Dendritic cell treated with granulocyte-macrophage colony-stimulating factor and Interleukin-4, amounts not matched to agents 40 ng/mL and 50 ng/mL, for 4 days (primary cell): ENCODE measurements around the gene ASTN2.

Source experiments
- H3K27ac Mint-ChIP-seq: one replicate; pipeline ENCODE4 v1.8.0; 2022; ENCODE audit warnings: mild to moderate bottlenecking, mixed read lengths
- H3K27me3 Mint-ChIP-seq: one replicate; pipeline ENCODE4 v1.8.0; 2022; ENCODE audit warnings: mild to moderate bottlenecking, mixed read lengths
- H3K36me3 Mint-ChIP-seq: one replicate; pipeline ENCODE4 v1.8.0; 2022; ENCODE audit warnings: low read depth, mixed read lengths
- H3K4me1 Mint-ChIP-seq: one replicate; pipeline ENCODE4 v1.8.0; 2022; ENCODE audit warnings: low read depth, mixed read lengths
- H3K4me3 Mint-ChIP-seq: one replicate; pipeline ENCODE4 v1.8.0; 2022; ENCODE audit warnings: mild to moderate bottlenecking, moderate library complexity, mixed read lengths
- H3K9me3 Mint-ChIP-seq: one replicate; pipeline ENCODE4 v1.8.0; 2022; ENCODE audit warnings: mixed read lengths
- intact Hi-C: fragments of 100-400 bp; cut with micrococcal nuclease; formaldehyde crosslinking; loops from one replicate; pipeline ENCODE4 v1.15.0; 2022

Gene ASTN2

DNA sequence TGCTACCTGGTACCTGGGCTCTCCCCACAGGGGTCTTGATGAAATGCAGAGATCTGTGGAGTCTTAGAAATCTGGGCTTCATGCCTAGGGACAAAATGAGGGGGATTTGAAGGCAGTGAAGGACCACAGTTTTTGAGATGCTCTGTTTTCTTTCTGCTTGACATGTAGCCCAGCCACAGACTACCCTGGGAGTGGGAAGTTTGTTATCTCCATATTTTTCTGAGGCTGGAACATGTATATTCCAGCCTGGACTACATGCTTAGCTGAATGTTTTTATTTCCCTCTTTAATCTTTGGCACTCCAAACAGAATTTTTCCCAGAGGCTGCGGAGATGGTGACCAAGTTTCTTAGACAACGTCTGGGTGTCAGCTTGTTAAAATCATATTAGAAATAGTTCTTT lies 1008.4 kb downstream of the ASTN2 start:
- Mint-ChIP-seq H3K4me3 (no peak overlapping the region), H3K9me3 (no peaks in the 10 kb centered on the region), H3K27me3 (no peaks in the 10 kb centered on the region), H3K27ac (no peak overlapping the region), H3K36me3 (no peaks in the 10 kb centered on the region), H3K4me1 (no peaks in the 10 kb centered on the region)
- intact Hi-C loops, result no loop called here

DNA sequence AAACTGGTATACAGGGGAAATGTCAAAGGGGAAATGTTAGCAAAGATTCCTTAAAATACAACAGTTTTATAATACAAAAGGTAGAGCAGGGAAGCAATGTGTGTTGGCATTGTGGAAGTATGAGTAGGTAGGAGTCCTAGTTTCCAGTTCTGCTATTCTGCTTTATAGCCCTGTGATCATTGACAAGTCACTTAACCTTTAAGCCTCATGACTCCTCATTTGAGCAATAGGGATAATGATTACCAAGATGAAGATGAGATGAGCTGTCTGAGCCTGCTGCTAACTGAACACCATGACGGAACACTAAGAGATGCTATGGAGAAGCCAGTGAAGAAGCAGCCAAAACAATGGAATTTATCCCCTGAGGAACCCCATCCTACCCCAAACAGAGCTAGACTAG lies 1009.5 kb downstream of the ASTN2 start:
- no peaks in the 10 kb centered on the region for H3K9me3 Mint-ChIP-seq
- H3K36me3 Mint-ChIP-seq, result no peaks in the 10 kb centered on the region
- no peak overlapping the region for H3K4me3 Mint-ChIP-seq
- no peaks in the 10 kb centered on the region for H3K4me1 Mint-ChIP-seq
- intact Hi-C loops, result no loop called here
- H3K27me3 Mint-ChIP-seq, result no peaks in the 10 kb centered on the region
- H3K27ac Mint-ChIP-seq, result no peak overlapping the region

DNA sequence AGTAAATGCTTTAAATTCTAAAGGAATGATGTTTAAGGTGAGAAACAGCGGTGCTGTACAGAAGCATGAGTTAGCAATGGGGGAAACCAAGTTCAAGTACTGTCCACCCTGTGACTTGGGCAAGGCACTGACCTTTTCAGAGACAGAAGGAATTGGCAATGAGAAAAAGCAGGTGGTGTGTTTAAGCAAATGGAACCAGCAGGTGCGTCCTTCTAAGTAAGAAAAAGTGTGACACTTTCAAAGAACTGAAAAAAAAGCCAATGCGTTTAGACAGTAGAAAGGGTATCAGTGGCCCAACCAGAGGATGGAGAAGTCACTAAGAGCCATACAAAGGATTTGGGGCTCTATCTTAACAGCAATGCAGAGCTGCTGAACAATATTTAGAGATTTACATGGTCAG lies 1010.6 kb downstream of the ASTN2 start:
- intact Hi-C loops, result no loop called here
- no peak overlapping the region for H3K4me3 Mint-ChIP-seq
- H3K9me3 Mint-ChIP-seq, result no peaks in the 10 kb centered on the region
- no peaks in the 10 kb centered on the region for H3K36me3 Mint-ChIP-seq
- H3K27me3 Mint-ChIP-seq, result no peaks in the 10 kb centered on the region
- H3K27ac Mint-ChIP-seq, result no peak overlapping the region
- H3K4me1 Mint-ChIP-seq, result no peaks in the 10 kb centered on the region

GRCh38 chr9:116403171-116403570 lies 1011.7 kb downstream of the ASTN2 start:
- intact Hi-C loops, result no loop called here
- Mint-ChIP-seq H3K36me3 (no peaks in the 10 kb centered on the region), H3K4me3 (no peak overlapping the region), H3K27ac (no peak overlapping the region), H3K9me3 (no peaks in the 10 kb centered on the region), H3K27me3 (no peaks in the 10 kb centered on the region), H3K4me1 (no peaks in the 10 kb centered on the region)

GRCh38 chr9:116395699-116396037 lies 1019.2 kb downstream of the ASTN2 start:
- intact Hi-C loops, result no loop called here
- Mint-ChIP-seq H3K4me1 (peaks cover 6% of the 10 kb centered on the region), H3K27ac (no peak overlapping the region), H3K27me3 (no peaks in the 10 kb centered on the region), H3K36me3 (no peaks in the 10 kb centered on the region), H3K9me3 (no peaks in the 10 kb centered on the region), H3K4me3 (no peak overlapping the region)

DNA sequence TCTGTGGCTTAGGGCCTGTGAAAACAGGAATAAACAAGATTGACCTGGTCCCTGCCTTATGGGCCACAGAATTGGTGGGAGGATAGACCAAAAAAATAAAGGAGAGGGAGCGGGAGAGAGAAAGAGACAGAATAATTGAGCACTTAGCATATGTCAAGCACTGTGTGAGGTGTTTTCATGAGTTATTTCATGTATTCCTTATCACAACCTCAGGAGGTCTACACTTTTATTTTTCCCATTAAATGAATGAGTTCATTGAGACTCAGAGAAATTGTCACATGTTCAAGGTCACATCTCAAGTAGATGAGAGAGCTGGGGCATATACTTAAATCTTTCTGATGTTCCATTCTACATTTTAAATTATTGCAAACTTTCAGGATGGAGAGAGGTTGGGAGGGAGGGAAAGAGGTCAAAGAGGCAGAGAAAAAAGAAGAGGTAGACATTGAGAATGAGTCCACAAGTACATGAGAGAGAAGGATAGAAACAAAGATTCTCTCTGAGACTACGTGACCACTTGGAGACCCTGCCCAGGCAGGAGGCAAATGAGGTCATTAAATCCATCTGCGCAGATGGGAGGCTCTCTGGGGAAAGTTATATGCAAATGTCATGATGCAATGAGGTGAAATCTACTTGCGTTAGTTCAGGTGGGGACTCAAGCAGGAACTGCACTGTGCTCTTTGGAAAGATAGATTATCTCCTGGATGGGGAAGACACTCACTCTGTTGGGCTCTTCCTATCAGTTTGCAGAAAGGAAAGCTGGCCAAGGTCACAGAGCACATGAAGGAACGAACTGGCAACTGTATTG lies 1019.8 kb downstream of the ASTN2 start:
- Mint-ChIP-seq H3K36me3 (no peaks in the 10 kb centered on the region), H3K9me3 (no peaks in the 10 kb centered on the region), H3K4me1 (peaks cover 8% of the 10 kb centered on the region), H3K27me3 (no peaks in the 10 kb centered on the region), H3K4me3 (no peak overlapping the region), H3K27ac (no peak overlapping the region)
- intact Hi-C loops, result no loop called here

DNA sequence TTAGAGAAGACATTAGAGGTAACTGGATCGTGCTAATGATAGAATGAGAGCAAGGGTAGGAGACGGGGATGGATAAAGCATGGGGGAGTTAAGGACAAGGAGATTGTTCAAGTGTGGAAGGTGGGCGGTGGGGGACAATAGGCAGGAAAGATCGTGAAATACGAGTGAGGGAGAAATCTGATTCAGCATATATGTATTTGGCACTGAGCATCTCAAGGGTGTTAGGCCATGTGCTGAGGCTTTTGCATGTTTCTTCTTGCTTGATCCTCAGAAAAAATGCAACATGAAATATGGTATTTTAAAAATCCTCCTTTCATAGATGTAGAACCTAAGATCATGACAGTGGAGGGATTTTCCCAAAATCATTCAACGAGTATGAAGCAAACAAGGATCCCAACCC lies 1020.8 kb downstream of the ASTN2 start:
- Mint-ChIP-seq H3K36me3 (no peaks in the 10 kb centered on the region), H3K4me3 (no peak overlapping the region), H3K27me3 (no peaks in the 10 kb centered on the region), H3K9me3 (no peaks in the 10 kb centered on the region), H3K27ac (no peak overlapping the region), H3K4me1 (peaks cover 8% of the 10 kb centered on the region)
- intact Hi-C loops, result no loop called here

- no peak overlapping the region for H3K4me3 Mint-ChIP-seq
- intact Hi-C loops, result no loop called here
- H3K27me3 Mint-ChIP-seq, result no peaks in the 10 kb centered on the region
- H3K27ac Mint-ChIP-seq, result no peak overlapping the region
- H3K9me3 Mint-ChIP-seq, result no peaks in the 10 kb centered on the region
- no peaks in the 10 kb centered on the region for H3K36me3 Mint-ChIP-seq
- H3K4me1 Mint-ChIP-seq, result peaks cover 8% of the 10 kb centered on the region
These were observed 1021.7 kb downstream of the ASTN2 start for GRCh38 chr9:116393198-116393597.

- H3K4me3 Mint-ChIP-seq, result no peak overlapping the region
- peaks cover 8% of the 10 kb centered on the region for H3K4me1 Mint-ChIP-seq
- H3K36me3 Mint-ChIP-seq, result no peaks in the 10 kb centered on the region
- no peak overlapping the region for H3K27ac Mint-ChIP-seq
- intact Hi-C loops, result no loop called here
- no peaks in the 10 kb centered on the region for H3K9me3 Mint-ChIP-seq
- no peaks in the 10 kb centered on the region for H3K27me3 Mint-ChIP-seq
These were observed 1023.5 kb downstream of the ASTN2 start for GRCh38 chr9:116391306-116391900.

DNA sequence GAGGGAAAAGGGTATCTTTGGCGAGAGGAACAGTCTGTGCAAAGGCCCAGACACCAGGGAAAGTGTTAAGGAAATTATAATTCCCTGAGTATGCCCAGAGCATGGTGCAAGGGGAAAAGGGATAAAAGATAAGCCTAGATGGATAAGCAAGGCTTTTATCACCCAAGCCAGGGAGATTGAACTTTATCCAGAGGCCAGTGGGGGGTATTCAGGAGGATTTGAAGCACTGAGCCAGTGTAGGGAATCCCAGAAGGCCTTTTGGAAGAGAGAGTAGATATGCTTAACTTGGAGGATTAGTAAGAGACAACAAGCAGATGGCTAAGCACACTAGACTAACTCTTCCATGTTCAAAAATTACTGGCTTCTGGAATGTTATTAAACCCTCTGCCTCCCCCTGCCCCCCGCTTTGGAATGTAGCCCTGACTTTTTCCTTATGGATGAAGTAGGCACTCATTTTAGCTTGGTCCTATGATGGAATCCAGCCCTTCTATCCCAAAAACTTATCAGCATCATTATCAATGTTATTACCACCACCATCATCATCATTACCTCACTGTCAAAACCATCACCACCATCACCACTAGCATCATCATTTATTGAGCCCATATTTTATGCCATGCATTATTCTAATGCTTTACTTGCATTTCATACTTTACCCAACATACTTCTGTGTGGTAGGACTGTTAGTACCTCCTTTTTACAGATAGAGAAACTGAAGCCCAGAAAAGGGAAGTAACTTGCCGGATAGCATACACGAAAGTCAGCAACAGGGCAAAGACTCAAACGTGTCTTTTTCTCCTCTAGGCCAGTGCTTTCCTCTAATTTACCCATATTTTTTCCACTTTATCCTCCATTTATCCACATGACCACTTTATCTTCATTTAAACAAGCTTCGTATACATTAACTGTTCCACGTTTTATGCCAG lies 1024.3 kb downstream of the ASTN2 start:
- H3K4me1 Mint-ChIP-seq, result peaks cover 8% of the 10 kb centered on the region
- H3K27me3 Mint-ChIP-seq, result no peaks in the 10 kb centered on the region
- no peaks in the 10 kb centered on the region for H3K36me3 Mint-ChIP-seq
- H3K4me3 Mint-ChIP-seq, result no peak overlapping the region
- H3K27ac Mint-ChIP-seq, result no peak overlapping the region
- intact Hi-C loops, result no loop called here
- H3K9me3 Mint-ChIP-seq, result no peaks in the 10 kb centered on the region

DNA sequence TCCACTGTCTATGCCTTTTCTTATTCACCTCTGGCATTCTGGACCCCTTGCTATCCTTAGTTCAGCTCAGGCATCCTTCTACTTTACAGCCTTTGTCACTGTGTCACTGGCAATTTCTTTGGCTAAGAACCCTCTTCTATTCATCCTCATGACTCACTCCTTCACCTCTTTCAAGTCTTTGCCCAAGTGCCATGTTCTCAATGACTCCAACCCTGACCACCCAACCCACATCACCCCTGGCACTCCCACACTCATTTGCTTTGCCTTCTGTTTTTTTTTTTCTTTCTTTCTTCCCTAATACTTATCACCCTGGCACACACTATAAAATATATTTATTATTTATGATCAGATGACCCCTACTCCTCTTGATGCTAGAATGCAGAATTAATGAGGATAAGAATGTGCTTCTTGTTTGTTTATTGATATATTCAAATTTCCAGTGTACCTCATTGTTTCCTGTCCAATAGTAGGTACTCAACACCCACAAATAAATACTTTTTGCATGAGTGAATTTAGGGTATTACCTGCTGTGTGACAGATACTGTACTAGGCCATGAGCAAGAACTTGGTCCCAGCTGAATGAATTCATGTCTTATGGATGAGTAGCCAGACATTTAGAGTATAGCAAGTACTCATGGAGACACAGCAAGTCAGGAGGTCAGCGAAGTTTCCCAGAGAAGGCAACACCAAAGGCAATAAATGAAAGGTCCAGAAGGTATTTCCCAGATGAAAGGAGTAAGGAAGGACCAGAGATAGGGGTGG lies 1025.1 kb downstream of the ASTN2 start:
- H3K4me3 Mint-ChIP-seq, result no peak overlapping the region
- intact Hi-C loops, result no loop called here
- no peaks in the 10 kb centered on the region for H3K36me3 Mint-ChIP-seq
- H3K27me3 Mint-ChIP-seq, result no peaks in the 10 kb centered on the region
- H3K27ac Mint-ChIP-seq, result no peak overlapping the region
- H3K4me1 Mint-ChIP-seq, result peaks cover 8% of the 10 kb centered on the region
- no peaks in the 10 kb centered on the region for H3K9me3 Mint-ChIP-seq

DNA sequence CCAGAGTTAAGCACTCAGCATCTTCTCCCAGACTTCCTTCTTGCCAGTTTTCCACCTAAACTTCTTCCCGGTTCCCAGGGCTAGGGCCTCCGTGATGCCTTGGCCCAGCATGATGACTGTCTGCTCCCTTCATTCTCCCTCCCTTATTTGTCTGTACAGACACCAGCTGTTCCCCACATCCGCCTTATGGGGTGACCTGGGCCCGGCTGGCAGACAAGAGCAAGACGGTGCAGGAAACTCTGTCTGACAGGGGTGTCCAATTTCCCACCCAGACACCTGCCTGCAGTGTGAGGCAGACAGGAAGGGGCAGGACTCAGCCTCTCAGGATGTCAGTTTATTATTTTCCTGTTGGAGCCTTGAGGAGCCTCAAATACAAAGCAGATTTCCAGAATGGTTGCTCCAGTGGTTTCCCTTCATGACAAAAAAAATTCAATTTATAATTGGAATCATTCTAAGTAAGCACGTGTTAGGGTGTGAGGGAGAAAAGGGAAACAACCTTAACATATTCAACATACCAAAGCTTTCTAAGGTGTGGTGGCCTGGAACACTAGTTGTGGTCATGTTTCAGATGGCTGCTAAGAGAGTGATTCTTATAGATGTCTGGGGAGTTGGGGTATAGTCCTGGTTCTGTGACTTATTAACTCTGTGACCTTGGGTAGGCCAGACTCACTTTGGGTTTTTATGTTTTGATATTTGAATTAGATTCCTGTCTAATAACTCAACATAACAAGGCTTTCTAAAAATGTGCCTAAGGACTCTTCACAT lies 1026.7 kb downstream of the ASTN2 start:
- Mint-ChIP-seq H3K27me3 (no peaks in the 10 kb centered on the region), H3K4me1 (peaks cover 8% of the 10 kb centered on the region), H3K36me3 (no peaks in the 10 kb centered on the region), H3K9me3 (no peaks in the 10 kb centered on the region), H3K4me3 (no peak overlapping the region), H3K27ac (no peak overlapping the region)
- intact Hi-C loops, result no loop called here

- Mint-ChIP-seq H3K27me3 (no peaks in the 10 kb centered on the region), H3K36me3 (no peaks in the 10 kb centered on the region), H3K4me1 (no peaks in the 10 kb centered on the region), H3K9me3 (no peaks in the 10 kb centered on the region), H3K4me3 (no peak overlapping the region), H3K27ac (no peak overlapping the region)
- intact Hi-C loops, result no loop called here
These were observed 1030.9 kb downstream of the ASTN2 start for GRCh38 chr9:116383936-116384335.
